Epithelial cell of proximal tubule (primary cell): ENCODE results near the gene GNLY. TPM values are rescaled to one million over a fixed set of nuclear protein-coding genes. Genes with fewer than 3 reads are reported as not detected.
A peak's percentile ranks its signal among the peaks of the same experiment; 100 is the strongest.
"Not testable (repeated sequence)": the region's sequence is repeated elsewhere in the genome, so short reads cannot be mapped to it uniquely, and the experiment has no call there.

Source experiments
- DNase-seq: peaks from one replicate; pipeline ENCODE4 v3.0.0-alpha.2; 2011; ENCODE audit warnings: low read depth
- H3K4me3 ChIP-seq: 2 replicates; pipeline ENCODE4 v1.5.1; 2011; ENCODE audit warnings: low read depth, mild to moderate bottlenecking, low read length
- total RNA-seq: library from RNA; depleted of rRNA; stranded (reverse); fragments of >200 nt; gene quantifications from 2 replicates; pipeline ENCODE4 v1.2.3, GENCODE V29; 2015
- TF ChIP-seq, protein P1 (sequence below): conservative IDR thresholded peaks from 2 replicates; pipeline ENCODE4 v1.5.1; 2012; ENCODE audit warnings: low read depth, mild to moderate bottlenecking, low read length

GNLY gene
- total RNA-seq, 1 donor from 2014 or later = not detected

- DNase-seq = no peak
- H3K4me3 ChIP-seq = no peak overlapping the region
- TF ChIP-seq, protein P1, sequence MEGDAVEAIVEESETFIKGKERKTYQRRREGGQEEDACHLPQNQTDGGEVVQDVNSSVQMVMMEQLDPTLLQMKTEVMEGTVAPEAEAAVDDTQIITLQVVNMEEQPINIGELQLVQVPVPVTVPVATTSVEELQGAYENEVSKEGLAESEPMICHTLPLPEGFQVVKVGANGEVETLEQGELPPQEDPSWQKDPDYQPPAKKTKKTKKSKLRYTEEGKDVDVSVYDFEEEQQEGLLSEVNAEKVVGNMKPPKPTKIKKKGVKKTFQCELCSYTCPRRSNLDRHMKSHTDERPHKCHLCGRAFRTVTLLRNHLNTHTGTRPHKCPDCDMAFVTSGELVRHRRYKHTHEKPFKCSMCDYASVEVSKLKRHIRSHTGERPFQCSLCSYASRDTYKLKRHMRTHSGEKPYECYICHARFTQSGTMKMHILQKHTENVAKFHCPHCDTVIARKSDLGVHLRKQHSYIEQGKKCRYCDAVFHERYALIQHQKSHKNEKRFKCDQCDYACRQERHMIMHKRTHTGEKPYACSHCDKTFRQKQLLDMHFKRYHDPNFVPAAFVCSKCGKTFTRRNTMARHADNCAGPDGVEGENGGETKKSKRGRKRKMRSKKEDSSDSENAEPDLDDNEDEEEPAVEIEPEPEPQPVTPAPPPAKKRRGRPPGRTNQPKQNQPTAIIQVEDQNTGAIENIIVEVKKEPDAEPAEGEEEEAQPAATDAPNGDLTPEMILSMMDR = no peak
Measured at GRCh38 chr2:85659324-85659981, 34.7 kb upstream of the GNLY start.

- not testable (repeated sequence) for H3K4me3 ChIP-seq, DNase-seq
Measured at GRCh38 chr2:85660301-85660700, 33.9 kb upstream of the GNLY start.

DNA sequence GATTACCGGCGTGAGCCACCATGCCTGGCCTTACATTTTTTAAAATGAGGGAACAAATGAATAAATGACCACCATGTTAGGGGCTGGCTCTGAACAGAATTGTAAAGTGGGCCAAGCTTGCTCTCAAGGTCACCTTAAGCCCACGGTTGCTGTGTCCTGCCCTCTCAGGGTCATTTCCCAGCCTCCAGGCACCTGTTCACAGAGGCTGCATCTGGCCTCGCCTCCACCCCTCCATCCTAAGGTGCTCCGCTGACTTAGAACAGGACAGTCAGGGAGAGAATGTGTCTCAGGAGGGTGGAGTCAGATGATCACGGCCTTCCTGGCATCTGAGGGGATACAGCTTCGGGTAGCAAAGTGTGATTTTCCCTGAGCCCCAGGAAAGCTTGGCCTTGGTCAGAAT lies 33.4 kb upstream of the GNLY start:
- DNase-seq = no peak
- H3K4me3 ChIP-seq = no peak overlapping the region
- TF ChIP-seq, protein P1 = no peak

DNA sequence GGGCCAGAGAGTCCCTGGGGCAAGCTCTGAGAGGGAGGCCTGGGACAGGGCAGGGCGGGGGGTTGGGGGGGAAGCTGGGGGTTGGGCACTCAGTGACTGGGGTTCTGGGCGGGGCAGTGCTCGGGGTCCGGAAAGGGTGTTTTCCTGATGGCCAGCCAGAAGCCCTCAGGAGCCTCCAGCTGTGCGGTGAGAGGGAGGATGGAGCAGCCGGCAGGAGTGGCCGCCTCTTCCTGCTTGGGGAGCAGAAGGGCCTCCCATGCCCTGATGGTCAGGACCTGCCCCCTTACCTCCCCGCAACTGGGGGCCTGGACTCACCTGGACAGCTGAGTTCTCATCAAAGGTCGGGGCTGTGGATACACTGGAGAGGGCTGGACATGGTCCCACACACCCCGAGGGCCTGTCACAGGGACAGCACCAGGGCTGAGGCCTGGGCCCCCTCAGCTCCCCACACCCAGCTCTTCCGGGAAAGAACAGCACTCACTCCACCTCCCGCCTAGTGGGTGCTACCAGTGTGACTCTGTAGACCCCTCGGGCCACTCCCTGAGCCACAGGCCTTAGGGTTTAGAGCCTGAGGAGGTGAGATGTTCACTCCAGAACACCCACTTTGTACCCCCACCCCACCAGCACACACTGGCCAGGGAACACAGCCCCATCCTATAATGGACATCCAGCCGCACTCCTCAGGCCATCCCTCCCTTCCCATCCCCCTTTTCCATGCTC lies 32.9 kb upstream of the GNLY start:
- no peak overlapping the region for H3K4me3 ChIP-seq
- DNase-seq = no peak
- TF ChIP-seq, protein P1 = no peak

DNA sequence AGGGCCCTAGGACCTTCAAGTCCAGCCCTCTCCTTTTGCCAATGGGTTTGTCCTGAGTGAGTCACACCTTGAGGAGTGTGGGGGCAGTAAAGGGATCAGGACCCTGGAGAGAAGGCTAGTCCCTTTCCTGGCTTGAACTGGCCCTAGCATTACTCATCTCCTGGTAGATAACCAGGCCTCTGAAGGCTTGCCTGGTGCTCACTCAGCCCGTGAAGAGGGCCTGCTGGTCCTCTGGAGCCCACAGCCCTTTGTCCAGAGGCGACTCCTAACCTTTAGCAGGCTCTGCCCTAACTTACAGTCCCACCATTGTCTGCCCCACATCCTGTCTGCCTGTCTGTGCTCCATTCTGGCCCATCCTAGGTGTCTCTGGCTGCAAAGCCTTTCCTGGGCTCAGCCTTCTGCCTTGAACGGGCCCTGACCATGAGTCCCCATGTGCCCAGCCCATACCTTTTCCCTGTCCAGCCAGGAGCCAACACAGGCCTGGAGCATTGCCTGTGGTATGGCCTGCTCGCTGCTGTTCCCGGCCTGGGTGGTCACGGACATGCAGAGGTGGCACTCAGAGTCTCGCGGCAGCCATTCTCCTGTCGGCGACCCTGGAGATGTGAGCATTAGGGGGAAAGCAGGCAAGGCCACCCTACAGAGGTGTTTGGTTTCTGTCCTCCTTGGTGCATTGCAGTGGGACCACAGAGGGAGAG lies 31.1 kb upstream of the GNLY start:
- TF ChIP-seq, protein P1 = no peak
- DNase-seq = peak; percentile 89
- no peak overlapping the region for H3K4me3 ChIP-seq

DNA sequence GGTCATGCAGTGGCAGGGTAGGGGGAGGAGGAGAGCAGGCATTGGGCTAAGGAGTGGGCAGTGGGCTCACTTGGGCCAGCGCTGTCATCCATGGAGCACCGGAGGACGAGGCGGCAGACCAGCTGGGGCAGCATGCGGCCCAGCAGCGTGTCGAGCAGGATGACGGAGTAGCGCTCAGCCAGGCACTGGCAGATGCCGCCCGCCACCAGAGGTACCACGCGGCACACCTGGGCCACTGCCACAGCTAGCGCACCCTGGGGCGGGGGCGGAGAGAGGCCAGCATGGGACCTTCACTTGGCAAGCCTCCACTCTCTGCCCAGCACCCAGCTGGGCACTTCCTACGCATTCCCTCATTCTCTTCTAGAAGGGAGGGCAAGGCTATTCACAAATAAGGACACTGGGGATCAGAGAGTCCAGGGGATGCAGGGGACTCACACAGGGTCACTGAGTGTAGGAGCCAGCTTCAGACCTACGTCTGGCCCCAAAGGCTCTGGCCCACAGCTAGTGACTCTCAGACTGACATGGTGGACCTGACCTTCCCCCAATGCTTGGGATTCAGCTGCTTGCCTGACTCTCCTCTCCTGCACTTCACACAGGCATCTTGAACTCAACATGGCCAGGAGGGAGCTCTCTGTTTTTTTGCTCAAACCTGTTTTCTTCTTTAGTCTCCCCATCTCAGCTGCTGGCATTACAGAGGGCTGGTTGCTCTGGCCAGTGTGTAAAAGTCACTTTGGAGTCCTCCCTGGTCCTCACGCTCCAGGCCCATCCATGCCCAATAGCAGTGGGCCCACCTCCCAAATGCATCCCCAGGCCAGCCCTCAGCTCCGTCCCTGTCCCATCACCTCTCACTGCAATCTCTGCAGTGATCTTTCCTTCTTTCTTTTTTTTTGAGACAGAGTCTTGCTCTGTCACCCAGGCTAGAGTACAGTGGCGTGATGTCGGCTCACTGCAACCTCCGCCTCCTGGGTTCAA lies 30.3 kb upstream of the GNLY start:
- TF ChIP-seq, protein P1 = no peak
- H3K4me3 ChIP-seq = no peak overlapping the region
- DNase-seq = no peak
